Liver (tissue), 3 donors: Measurements from ENCODE around the gene RER1.

Experiments
- NR2F2 ChIP-seq: IDR thresholded peaks from 2 replicates; pipeline ENCODE4 v1.6.1; 2016; ENCODE audit warnings: antibody characterized with exemption
- RXRA ChIP-seq, 2 donors: IDR thresholded peaks; 2 replicates each; pipeline ENCODE4 v1.6.1; 2017 to 2018; ENCODE audit warnings: antibody characterized with exemption in 2 of 2, mild to moderate bottlenecking in 1 of 2
- TAF1 ChIP-seq: conservative IDR thresholded peaks from 2 replicates; pipeline ENCODE4 v1.6.1; 2016; ENCODE audit warnings: antibody characterized with exemption, mild to moderate bottlenecking
- YY1 ChIP-seq: IDR thresholded peaks from 2 replicates; pipeline ENCODE4 v1.6.1; 2016; ENCODE audit warnings: antibody characterized with exemption, mild to moderate bottlenecking
- TF ChIP-seq, protein P1 (sequence below): fragments of 150-350 bp; IDR thresholded peaks from 2 replicates; pipeline ENCODE4 v1.5.1; 2017; ENCODE audit warnings: improper control_type of control experiment, low read depth, low read length; ENCODE audit not compliant: missing input control
- TF ChIP-seq, protein P2 (sequence below): IDR thresholded peaks from 2 replicates; pipeline ENCODE4 v1.6.1; 2016; ENCODE audit warnings: antibody characterized with exemption
- TF ChIP-seq, protein P3 (sequence below): IDR thresholded peaks from 2 replicates; pipeline ENCODE4 v1.6.1; 2016; ENCODE audit warnings: antibody characterized with exemption
- donor health status: healthy.
- donor health status: healthy.

DNA sequence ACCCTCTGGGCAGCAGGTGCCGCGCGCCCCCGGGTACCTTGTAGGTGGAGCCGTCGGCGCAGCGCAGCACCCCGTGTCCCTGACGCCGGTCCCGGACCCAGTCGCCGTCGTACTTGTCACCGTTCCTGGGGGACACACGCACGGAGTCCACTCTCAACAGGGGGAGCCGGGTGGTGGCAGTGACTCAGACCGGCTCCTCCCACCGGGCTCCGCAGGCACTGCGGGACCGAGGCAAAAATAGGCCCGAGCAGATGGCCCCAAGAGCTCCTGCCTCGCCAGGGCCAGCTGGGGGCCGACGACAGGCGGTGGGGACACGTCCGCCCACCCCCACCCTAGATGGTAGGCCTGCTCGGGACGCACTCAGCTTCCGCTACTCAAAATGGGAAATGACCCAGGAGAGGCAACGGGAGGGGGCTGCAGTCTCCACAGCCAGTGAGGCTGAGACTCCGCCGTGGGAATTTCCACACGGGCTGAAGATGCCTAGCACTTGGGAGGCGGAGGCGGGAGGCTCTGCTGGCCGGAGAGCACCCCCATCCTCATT lies 6.6 kb upstream of the RER1 start:
- TF ChIP-seq, protein P1, sequence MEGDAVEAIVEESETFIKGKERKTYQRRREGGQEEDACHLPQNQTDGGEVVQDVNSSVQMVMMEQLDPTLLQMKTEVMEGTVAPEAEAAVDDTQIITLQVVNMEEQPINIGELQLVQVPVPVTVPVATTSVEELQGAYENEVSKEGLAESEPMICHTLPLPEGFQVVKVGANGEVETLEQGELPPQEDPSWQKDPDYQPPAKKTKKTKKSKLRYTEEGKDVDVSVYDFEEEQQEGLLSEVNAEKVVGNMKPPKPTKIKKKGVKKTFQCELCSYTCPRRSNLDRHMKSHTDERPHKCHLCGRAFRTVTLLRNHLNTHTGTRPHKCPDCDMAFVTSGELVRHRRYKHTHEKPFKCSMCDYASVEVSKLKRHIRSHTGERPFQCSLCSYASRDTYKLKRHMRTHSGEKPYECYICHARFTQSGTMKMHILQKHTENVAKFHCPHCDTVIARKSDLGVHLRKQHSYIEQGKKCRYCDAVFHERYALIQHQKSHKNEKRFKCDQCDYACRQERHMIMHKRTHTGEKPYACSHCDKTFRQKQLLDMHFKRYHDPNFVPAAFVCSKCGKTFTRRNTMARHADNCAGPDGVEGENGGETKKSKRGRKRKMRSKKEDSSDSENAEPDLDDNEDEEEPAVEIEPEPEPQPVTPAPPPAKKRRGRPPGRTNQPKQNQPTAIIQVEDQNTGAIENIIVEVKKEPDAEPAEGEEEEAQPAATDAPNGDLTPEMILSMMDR = no peak
- TF ChIP-seq, protein P2, sequence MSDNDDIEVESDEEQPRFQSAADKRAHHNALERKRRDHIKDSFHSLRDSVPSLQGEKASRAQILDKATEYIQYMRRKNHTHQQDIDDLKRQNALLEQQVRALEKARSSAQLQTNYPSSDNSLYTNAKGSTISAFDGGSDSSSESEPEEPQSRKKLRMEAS = no peak
- no peak for TF ChIP-seq YY1
- TF ChIP-seq RXRA (IDR thresholded peaks at IDR 0.05) = no peak
- no peak for TF ChIP-seq TAF1
- TF ChIP-seq, protein P3, sequence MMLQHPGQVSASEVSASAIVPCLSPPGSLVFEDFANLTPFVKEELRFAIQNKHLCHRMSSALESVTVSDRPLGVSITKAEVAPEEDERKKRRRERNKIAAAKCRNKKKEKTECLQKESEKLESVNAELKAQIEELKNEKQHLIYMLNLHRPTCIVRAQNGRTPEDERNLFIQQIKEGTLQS = no peak
- TF ChIP-seq NR2F2 = no peak
